ENCODE data around the gene TM4SF4. TPM values are rescaled to one million over a fixed set of nuclear protein-coding genes. Genes with fewer than 3 reads are reported as not detected.

The TM4SF4 gene
- polyA plus RNA-seq, 1 donor (not counting 4 experiments of a cell fraction or from before 2014, with no cell fraction given): not detected

GRCh38 chr3:149532489-149533180 is 58.1 kb downstream of the TM4SF4 start:
- H4K20me1 ChIP-seq (ENCODE audit: control insufficient read depth, extremely low read depth, insufficient read depth, low read length): no peaks in the 10 kb centered on the region
- DNase-seq (ENCODE audit: low read depth, low spot score): no peak
- no peaks in the 10 kb centered on the region for H3K9me1 ChIP-seq (ENCODE audit: control insufficient read depth, extremely low read depth, insufficient read depth, low read length)
- peaks cover 14% of the 10 kb centered on the region for H3K4me1 ChIP-seq (ENCODE audit: control insufficient read depth, extremely low read depth, insufficient read depth, low read length)
- no peak overlapping the region for H3K4me3 ChIP-seq (ENCODE audit: control insufficient read depth in 2 of 3, extremely low read depth in 1 of 3, insufficient read depth in 2 of 3, low read depth in 1 of 3, low read length in 3 of 3)
- H3K27me3 ChIP-seq (ENCODE audit: control insufficient read depth, extremely low read depth, insufficient read depth, low read length): no peaks in the 10 kb centered on the region
- TF ChIP-seq CTCF (optimal IDR thresholded peaks at IDR 0.05 in 1 of 3, IDR thresholded peaks at IDR 0.05 in 1 of 3, conservative IDR thresholded peaks at IDR 0.05 in 1 of 3; ENCODE audit: extremely low read depth in 1 of 3, insufficient read depth in 2 of 3, low read length in 3 of 3): no peak
- no peak for TF ChIP-seq EZH2 (IDR thresholded peaks at IDR 0.05; ENCODE audit: low read length)
- no peak overlapping the region for H3K4me2 ChIP-seq (ENCODE audit: control insufficient read depth, extremely low read depth, insufficient read depth, low read depth, low read length)
- H3K36me3 ChIP-seq (ENCODE audit: control insufficient read depth in 2 of 2, extremely low read depth in 1 of 2, insufficient read depth in 2 of 2, low read length in 2 of 2): peaks cover 5 to 16% of the 10 kb centered on the region in 2 experiments
- H3K9ac ChIP-seq (ENCODE audit: control insufficient read depth, extremely low read depth, insufficient read depth, low read length): no peak overlapping the region
- H2AFZ ChIP-seq (ENCODE audit: control insufficient read depth, low read length): no peak overlapping the region
- peaks cover 27% of the 10 kb centered on the region for H3K79me2 ChIP-seq (ENCODE audit: control insufficient read depth, insufficient read depth, low read length)
- H3K9me3 ChIP-seq (ENCODE audit: control insufficient read depth, low read depth, low read length): no peaks in the 10 kb centered on the region
- H3K27ac ChIP-seq (ENCODE audit: control insufficient read depth, insufficient read depth, low read length): no peak overlapping the region
- FAIRE-seq: no peak
- dilution Hi-C loops (cut with MboI; ENCODE audit: extremely low pct_ligation_motif_present, low sequenced_read_pairs): no loop called here

GRCh38 chr3:149534082-149534481 is 59.6 kb downstream of the TM4SF4 start:
- no peak overlapping the region for H3K4me2 ChIP-seq (ENCODE audit: control insufficient read depth, extremely low read depth, insufficient read depth, low read depth, low read length)
- FAIRE-seq: no peak
- H4K20me1 ChIP-seq (ENCODE audit: control insufficient read depth, extremely low read depth, insufficient read depth, low read length): no peaks in the 10 kb centered on the region
- H3K27ac ChIP-seq (ENCODE audit: control insufficient read depth, insufficient read depth, low read length): no peak overlapping the region
- DNase-seq (ENCODE audit: low read depth, low spot score): no peak
- H3K79me2 ChIP-seq (ENCODE audit: control insufficient read depth, insufficient read depth, low read length): peaks cover 24% of the 10 kb centered on the region
- no peaks in the 10 kb centered on the region for H3K27me3 ChIP-seq (ENCODE audit: control insufficient read depth, extremely low read depth, insufficient read depth, low read length)
- no peak overlapping the region for H3K9ac ChIP-seq (ENCODE audit: control insufficient read depth, extremely low read depth, insufficient read depth, low read length)
- H3K36me3 ChIP-seq (ENCODE audit: control insufficient read depth in 2 of 2, extremely low read depth in 1 of 2, insufficient read depth in 2 of 2, low read length in 2 of 2): peaks cover 3 to 13% of the 10 kb centered on the region in 2 experiments
- no peaks in the 10 kb centered on the region for H3K9me3 ChIP-seq (ENCODE audit: control insufficient read depth, low read depth, low read length)
- no peak overlapping the region for H3K4me3 ChIP-seq (ENCODE audit: control insufficient read depth in 2 of 3, extremely low read depth in 1 of 3, insufficient read depth in 2 of 3, low read depth in 1 of 3, low read length in 3 of 3)
- no peaks in the 10 kb centered on the region for H3K9me1 ChIP-seq (ENCODE audit: control insufficient read depth, extremely low read depth, insufficient read depth, low read length)
- no peak for TF ChIP-seq CTCF (optimal IDR thresholded peaks at IDR 0.05 in 1 of 3, IDR thresholded peaks at IDR 0.05 in 1 of 3, conservative IDR thresholded peaks at IDR 0.05 in 1 of 3; ENCODE audit: extremely low read depth in 1 of 3, insufficient read depth in 2 of 3, low read length in 3 of 3)
- TF ChIP-seq EZH2 (IDR thresholded peaks at IDR 0.05; ENCODE audit: low read length): no peak
- H2AFZ ChIP-seq (ENCODE audit: control insufficient read depth, low read length): no peak overlapping the region
- H3K4me1 ChIP-seq (ENCODE audit: control insufficient read depth, extremely low read depth, insufficient read depth, low read length): peaks cover 8% of the 10 kb centered on the region
- dilution Hi-C loops (cut with MboI; ENCODE audit: extremely low pct_ligation_motif_present, low sequenced_read_pairs): no loop called here

Data from keratinocyte (primary cell).